CD14-positive monocyte (primary cell): ENCODE measurements around the gene RNF181. TPM values are rescaled to one million over a fixed set of nuclear protein-coding genes. Genes with fewer than 3 reads are reported as not detected.

Source experiments
- DNase-seq, 3 donors: peaks; one replicate each; pipeline ENCODE4 v3.0.0-alpha.2; 2011 to 2022
- H2AFZ ChIP-seq: 2 replicates; pipeline ENCODE4 v1.6.0; 2012; ENCODE audit warnings: mild to moderate bottlenecking, low read depth, low read length, inconsistent platforms; ENCODE audit not compliant: insufficient read depth, poor library complexity, severe bottlenecking
- H3K27ac ChIP-seq, 2 donors: 1 replicate in 1 of 2; 2 replicates in 1 of 2; pipeline ENCODE4 v1.5.1; 2012 to 2013; ENCODE audit warnings: low read length in 2 of 2, control low read depth in 1 of 2, inconsistent platforms in 1 of 2, low read depth in 1 of 2, mild to moderate bottlenecking in 1 of 2
- H3K27me3 ChIP-seq, 2 donors: one replicate each; pipeline versions ENCODE4 v1.6.0 to v1.6.1; 2011 to 2013; ENCODE audit warnings: low read length in 2 of 2; ENCODE audit not compliant: control insufficient read depth in 2 of 2, insufficient read depth in 2 of 2
- H3K36me3 ChIP-seq, 2 donors: replicated peaks in 1 of 2; 1 replicate in 1 of 2; 2 replicates in 1 of 2; pipeline versions ENCODE4 v1.5.1 to v1.6.1; 2012 to 2013; ENCODE audit warnings: low read length in 2 of 2, control low read depth in 1 of 2, inconsistent platforms in 1 of 2, mild to moderate bottlenecking in 1 of 2; ENCODE audit not compliant: insufficient read depth in 2 of 2, control insufficient read depth in 1 of 2
- H3K4me1 ChIP-seq, 2 donors: 1 replicate in 1 of 2; 2 replicates in 1 of 2; pipeline versions ENCODE4 v1.5.1 to v1.6.1; 2012 to 2013; ENCODE audit warnings: low read length in 2 of 2, control low read depth in 1 of 2, inconsistent platforms in 1 of 2, mild to moderate bottlenecking in 1 of 2, moderate library complexity in 1 of 2; ENCODE audit not compliant: insufficient read depth in 2 of 2, control insufficient read depth in 1 of 2
- H3K4me2 ChIP-seq: replicated peaks from 2 replicates; pipeline ENCODE3; 2012; ENCODE audit warnings: low read length, moderate library complexity, mild to moderate bottlenecking; ENCODE audit not compliant: poor library complexity, severe bottlenecking; ENCODE audit errors: extremely low read depth
- H3K4me3 ChIP-seq, 3 experiments: fragments of 200-600 bp in 1 of 3; sonication (generic) in 1 of 3; replicated peaks in 1 of 3; 1 replicate in 2 of 3; 2 replicates in 1 of 3; pipeline ENCODE4 v1.5.1; 2011 to 2013; ENCODE audit warnings: low read length in 3 of 3, mild to moderate bottlenecking in 3 of 3, control low read depth in 2 of 3, low read depth in 2 of 3, inconsistent platforms in 1 of 3, moderate library complexity in 1 of 3
- H3K79me2 ChIP-seq: 2 replicates; pipeline ENCODE4 v1.6.0; 2012; ENCODE audit warnings: mild to moderate bottlenecking, control low read depth, inconsistent platforms, low read length, moderate library complexity; ENCODE audit not compliant: insufficient read depth
- H3K9ac ChIP-seq: 2 replicates; pipeline ENCODE4 v1.6.0; 2017; ENCODE audit warnings: low read length, mild to moderate bottlenecking; ENCODE audit not compliant: insufficient read depth, poor library complexity, severe bottlenecking
- H3K9me3 ChIP-seq, 2 donors: replicated peaks in 1 of 2; 1 replicate in 1 of 2; 2 replicates in 1 of 2; pipeline versions ENCODE4 v1.5.1 to v1.6.1; 2012 to 2013; ENCODE audit warnings: low read length in 2 of 2, control low read depth in 1 of 2; ENCODE audit not compliant: control insufficient read depth in 1 of 2, insufficient read depth in 1 of 2
- H4K20me1 ChIP-seq: 2 replicates; pipeline ENCODE4 v1.6.0; 2012; ENCODE audit warnings: mild to moderate bottlenecking, low read length, control low read depth, moderate library complexity; ENCODE audit not compliant: insufficient read depth
- H3K27ac Mint-ChIP-seq, 7 donors: one replicate each; pipeline ENCODE4 v1.8.0; 2020; ENCODE audit warnings: mild to moderate bottlenecking in 7 of 7, mixed read lengths in 7 of 7, moderate library complexity in 6 of 7, inconsistent platforms in 2 of 7
- H3K27me3 Mint-ChIP-seq, 3 donors: one replicate each; pipeline ENCODE4 v1.8.0; 2021 to 2022; ENCODE audit warnings: low read depth in 3 of 3, mild to moderate bottlenecking in 3 of 3, mixed read lengths in 3 of 3, moderate library complexity in 3 of 3, inconsistent platforms in 1 of 3
- H3K36me3 Mint-ChIP-seq, 2 donors: one replicate each; pipeline ENCODE4 v1.8.0; 2020; ENCODE audit warnings: mixed read lengths in 2 of 2, inconsistent platforms in 1 of 2, mild to moderate bottlenecking in 1 of 2
- H3K4me1 Mint-ChIP-seq: one replicate; pipeline ENCODE4 v1.8.0; 2020; ENCODE audit warnings: mild to moderate bottlenecking, mixed read lengths
- H3K4me3 Mint-ChIP-seq, 2 donors: one replicate each; pipeline ENCODE4 v1.8.0; 2020; ENCODE audit warnings: mild to moderate bottlenecking in 2 of 2, mixed read lengths in 2 of 2, moderate library complexity in 1 of 2
- H3K9me3 Mint-ChIP-seq, 7 donors: one replicate each; pipeline ENCODE4 v1.8.0; 2020 to 2022; ENCODE audit warnings: mixed read lengths in 7 of 7, mild to moderate bottlenecking in 6 of 7, moderate library complexity in 6 of 7, inconsistent platforms in 2 of 7
- WGBS: methylation state at CpG from one replicate; pipeline ENCODE4 v1.1.5; 2013; ENCODE audit warnings: missing lambda C conversion rate; ENCODE audit not compliant: insufficient coverage; 5-methylcytosine and 5-hydroxymethylcytosine counted together
- intact Hi-C, 2 donors: fragments of 100-400 bp; cut with micrococcal nuclease; formaldehyde crosslinking; loops; one replicate each; pipeline versions ENCODE4 v1.15.0 to v1.15.1; 2023
- polyA plus RNA-seq, 3 donors: library from polyadenylated mRNA; depleted of rRNA in 1 of 3; unstranded in 2 of 3; stranded (reverse) in 1 of 3; fragments of 300-500 nt in 2 of 3; fragments of >200 nt in 1 of 3; fragmentation: Illumina TruSeq in 2 of 3; gene quantifications; 1 replicate in 2 of 3; 2 replicates in 1 of 3; pipeline ENCODE4 v1.2.3, GENCODE V29; 2012 to 2021
- TF ChIP-seq, protein P1 (sequence below): fragments of 200-600 bp; IDR thresholded peaks from one replicate; pipeline ENCODE4 v1.8.0; 2022; ENCODE audit warnings: antibody characterized with exemption, mild to moderate bottlenecking

Gene RNF181
- polyA plus RNA-seq, 3 donors, result 254 to 475 (median 382) TPM

GRCh38 chr2:85597241-85597640 lies 1.7 kb downstream of the RNF181 start:
- Histone ChIP-seq H3K79me2 (peaks cover 57% of the 10 kb centered on the region), H3K9ac (no peak overlapping the region), H3K27me3 (no peaks in the 10 kb centered on the region), H3K27ac (no peak overlapping the region), H3K36me3 (peaks cover 27 to 41% of the 10 kb centered on the region in 2 donors), H2AFZ (no peak overlapping the region), H3K9me3 (no peaks in the 10 kb centered on the region), H3K4me3 (no peak overlapping the region), H3K4me2 (no peak overlapping the region), H4K20me1 (peaks cover 45% of the 10 kb centered on the region), H3K4me1 (peaks cover 31 to 43% of the 10 kb centered on the region in 2 donors)
- peaks cover 0 to 2% (median 0%) of the 10 kb centered on the region in 7 donors for H3K9me3 Mint-ChIP-seq
- H3K27me3 Mint-ChIP-seq, result peaks cover 0 to 8% (median 3%) of the 10 kb centered on the region in 3 donors
- DNase-seq, result no peak
- WGBS, result 94% methylated on average over 5 of the region's 5 CpGs
- no peak overlapping the region for H3K4me3 Mint-ChIP-seq
- peaks cover 37 to 43% of the 10 kb centered on the region in 2 donors for H3K36me3 Mint-ChIP-seq
- H3K27ac Mint-ChIP-seq, result peak overlapping the region in 1 of 7 donors; percentile 98
- H3K4me1 Mint-ChIP-seq, result peaks cover 41% of the 10 kb centered on the region
- intact Hi-C loops, result no loop called here
- TF ChIP-seq, protein P1, sequence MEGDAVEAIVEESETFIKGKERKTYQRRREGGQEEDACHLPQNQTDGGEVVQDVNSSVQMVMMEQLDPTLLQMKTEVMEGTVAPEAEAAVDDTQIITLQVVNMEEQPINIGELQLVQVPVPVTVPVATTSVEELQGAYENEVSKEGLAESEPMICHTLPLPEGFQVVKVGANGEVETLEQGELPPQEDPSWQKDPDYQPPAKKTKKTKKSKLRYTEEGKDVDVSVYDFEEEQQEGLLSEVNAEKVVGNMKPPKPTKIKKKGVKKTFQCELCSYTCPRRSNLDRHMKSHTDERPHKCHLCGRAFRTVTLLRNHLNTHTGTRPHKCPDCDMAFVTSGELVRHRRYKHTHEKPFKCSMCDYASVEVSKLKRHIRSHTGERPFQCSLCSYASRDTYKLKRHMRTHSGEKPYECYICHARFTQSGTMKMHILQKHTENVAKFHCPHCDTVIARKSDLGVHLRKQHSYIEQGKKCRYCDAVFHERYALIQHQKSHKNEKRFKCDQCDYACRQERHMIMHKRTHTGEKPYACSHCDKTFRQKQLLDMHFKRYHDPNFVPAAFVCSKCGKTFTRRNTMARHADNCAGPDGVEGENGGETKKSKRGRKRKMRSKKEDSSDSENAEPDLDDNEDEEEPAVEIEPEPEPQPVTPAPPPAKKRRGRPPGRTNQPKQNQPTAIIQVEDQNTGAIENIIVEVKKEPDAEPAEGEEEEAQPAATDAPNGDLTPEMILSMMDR, result no peak

GRCh38 chr2:85598594-85599340 lies 3.2 kb downstream of the RNF181 start:
- TF ChIP-seq, protein P1, result no peak
- Histone ChIP-seq H3K4me1 (peaks cover 38 to 53% of the 10 kb centered on the region in 2 donors), H3K9ac (no peak overlapping the region), H4K20me1 (peaks cover 45% of the 10 kb centered on the region), H2AFZ (no peak overlapping the region), H3K27me3 (no peaks in the 10 kb centered on the region), H3K36me3 (peaks cover 27 to 35% of the 10 kb centered on the region in 2 donors), H3K27ac (no peak overlapping the region), H3K4me2 (no peak overlapping the region), H3K9me3 (no peaks in the 10 kb centered on the region), H3K79me2 (peaks cover 46% of the 10 kb centered on the region), H3K4me3 (no peak overlapping the region)
- H3K27ac Mint-ChIP-seq, result no peak overlapping the region
- 93% methylated on average over 3 of the region's 14 CpGs for whole genome bisulfite sequencing
- no peak overlapping the region for H3K4me3 Mint-ChIP-seq
- DNase-seq, result no peak
- H3K27me3 Mint-ChIP-seq, result peaks cover 2 to 8% (median 3%) of the 10 kb centered on the region in 3 donors
- peaks cover 0 to 2% (median 0%) of the 10 kb centered on the region in 7 donors for H3K9me3 Mint-ChIP-seq
- peaks cover 31 to 34% of the 10 kb centered on the region in 2 donors for H3K36me3 Mint-ChIP-seq
- peaks cover 48% of the 10 kb centered on the region for H3K4me1 Mint-ChIP-seq
- intact Hi-C loops, result no loop called here
